ENCODE data around the gene KRT16.
"Not testable (repeated sequence)": the region's sequence is repeated elsewhere in the genome, so short reads cannot be mapped to it uniquely, and the experiment has no call there.

DNA sequence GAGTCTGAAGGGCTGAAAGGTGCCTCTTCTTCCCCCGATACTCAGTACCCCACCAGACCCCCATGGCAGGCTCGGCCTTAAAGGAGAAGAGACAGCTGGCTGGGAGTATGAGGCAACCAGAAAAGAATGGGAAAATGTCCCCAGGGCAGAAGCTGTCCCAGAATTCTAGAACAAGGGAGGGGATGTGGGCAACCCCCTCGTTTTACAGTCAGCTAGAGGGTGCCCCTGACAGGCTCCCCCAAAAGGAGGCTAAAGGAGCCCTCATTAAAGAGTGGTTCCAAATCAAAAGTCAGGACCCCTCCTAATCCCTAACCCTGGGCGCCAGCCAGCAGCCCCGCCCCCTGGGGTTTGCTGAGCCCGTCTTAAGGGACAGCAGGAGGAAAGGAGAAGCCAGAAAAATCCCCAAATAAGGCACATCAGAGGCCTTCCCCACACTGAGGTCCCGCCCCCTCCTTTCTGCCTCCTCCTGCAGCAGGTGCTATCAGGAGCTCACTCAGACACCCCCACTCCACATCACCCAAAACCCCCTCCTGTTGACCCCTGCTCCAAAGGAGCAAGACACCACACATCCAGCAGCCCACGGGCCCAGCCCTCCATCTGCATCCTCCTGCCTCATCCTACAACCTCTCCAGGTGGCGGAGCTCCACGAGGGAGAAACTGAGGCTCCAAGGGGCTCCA, 10.8 kb upstream of the KRT16 start:
- TF ChIP-seq, protein P1, sequence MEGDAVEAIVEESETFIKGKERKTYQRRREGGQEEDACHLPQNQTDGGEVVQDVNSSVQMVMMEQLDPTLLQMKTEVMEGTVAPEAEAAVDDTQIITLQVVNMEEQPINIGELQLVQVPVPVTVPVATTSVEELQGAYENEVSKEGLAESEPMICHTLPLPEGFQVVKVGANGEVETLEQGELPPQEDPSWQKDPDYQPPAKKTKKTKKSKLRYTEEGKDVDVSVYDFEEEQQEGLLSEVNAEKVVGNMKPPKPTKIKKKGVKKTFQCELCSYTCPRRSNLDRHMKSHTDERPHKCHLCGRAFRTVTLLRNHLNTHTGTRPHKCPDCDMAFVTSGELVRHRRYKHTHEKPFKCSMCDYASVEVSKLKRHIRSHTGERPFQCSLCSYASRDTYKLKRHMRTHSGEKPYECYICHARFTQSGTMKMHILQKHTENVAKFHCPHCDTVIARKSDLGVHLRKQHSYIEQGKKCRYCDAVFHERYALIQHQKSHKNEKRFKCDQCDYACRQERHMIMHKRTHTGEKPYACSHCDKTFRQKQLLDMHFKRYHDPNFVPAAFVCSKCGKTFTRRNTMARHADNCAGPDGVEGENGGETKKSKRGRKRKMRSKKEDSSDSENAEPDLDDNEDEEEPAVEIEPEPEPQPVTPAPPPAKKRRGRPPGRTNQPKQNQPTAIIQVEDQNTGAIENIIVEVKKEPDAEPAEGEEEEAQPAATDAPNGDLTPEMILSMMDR (conservative IDR thresholded peaks at IDR 0.05; ENCODE audit: low read depth, low read length) = not testable (repeated sequence)
- TF ChIP-seq EZH2 (IDR thresholded peaks at IDR 0.05; ENCODE audit: low read length, unreplicated experiment); EZH2phosphoT487 (IDR thresholded peaks at IDR 0.05; ENCODE audit: borderline replicate concordance, low read length): not testable (repeated sequence)
